ENCODE measurements around the gene IGSF23. TPM values are rescaled to one million over a fixed set of nuclear protein-coding genes. Genes with fewer than 3 reads are reported as not detected.

The IGSF23 gene
- total and polyA plus RNA-seq, 2 donors (not counting 1 experiment from before 2014, with no cell fraction given) = not detected

GRCh38 chr19:44579663-44580365 is 33.5 kb upstream of the IGSF23 start:
- CTCF ChIA-PET = no interaction called here
- no peak overlapping the region for H3K27ac ChIP-seq (ENCODE audit: low read length in 2 of 2)
- no peaks in the 10 kb centered on the region for H3K79me2 ChIP-seq (ENCODE audit: control insufficient read depth, insufficient read depth, low read length)
- H3K4me1 ChIP-seq (ENCODE audit: control insufficient read depth in 2 of 2, insufficient read depth in 2 of 2, low read length in 2 of 2) = no peaks in the 10 kb centered on the region
- TF ChIP-seq CTCF (IDR thresholded peaks at IDR 0.05) (no peak), EZH2 (IDR thresholded peaks at IDR 0.05; ENCODE audit: borderline replicate concordance, insufficient read depth, low read depth, low read length, poor library complexity, severe bottlenecking) (no peak)
- WGBS (ENCODE audit: insufficient coverage) = 93% methylated on average over 3 of the region's 5 CpGs
- Mint-ChIP-seq H3K27me3 (peaks cover 6% of the 10 kb centered on the region), H3K4me3 (no peak overlapping the region), H3K4me1 (no peaks in the 10 kb centered on the region), H3K27ac (no peak overlapping the region), H3K9me3 (ENCODE audit: insufficient read depth) (peaks cover 6% of the 10 kb centered on the region)
- H3K9ac ChIP-seq (ENCODE audit: low read length) = no peak overlapping the region
- H3K4me2 ChIP-seq (replicated peaks; ENCODE audit: low read depth, low read length, poor library complexity, severe bottlenecking) = no peak overlapping the region
- H3K4me3 ChIP-seq (ENCODE audit: control extremely low read depth in 1 of 5, extremely low read depth in 1 of 5, insufficient read depth in 1 of 5, low read depth in 2 of 5, low read length in 4 of 5) = no peak overlapping the region
- no peak for DNase-seq
- H3K9me3 ChIP-seq (ENCODE audit: control extremely low read depth in 1 of 3, control insufficient read depth in 2 of 3, insufficient read depth in 1 of 3, low read length in 2 of 3) = peaks cover 0 to 28% (median 0%) of the 10 kb centered on the region in 3 donors
- no peak overlapping the region for H2AFZ ChIP-seq (ENCODE audit: insufficient read depth, low read depth, low read length, poor library complexity, severe bottlenecking)
- no peaks in the 10 kb centered on the region for H3K36me3 ChIP-seq (replicated peaks in 1 of 2; ENCODE audit: control extremely low read depth in 1 of 2, control insufficient read depth in 1 of 2, extremely low read depth in 1 of 2, insufficient read depth in 2 of 2, low read length in 1 of 2)
- H4K20me1 ChIP-seq (ENCODE audit: control insufficient read depth, insufficient read depth, low read length, poor library complexity, severe bottlenecking) = no peaks in the 10 kb centered on the region
- POLR2A ChIA-PET = no interaction called here
- peaks cover 0 to 13% (median 4%) of the 10 kb centered on the region in 4 experiments for H3K27me3 ChIP-seq (replicated peaks in 1 of 4; ENCODE audit: control extremely low read depth in 1 of 4, control insufficient read depth in 3 of 4, insufficient read depth in 4 of 4, low read length in 3 of 4)
- intact Hi-C loops (cut with micrococcal nuclease) = no loop called here
- ATAC-seq (ENCODE audit: low read depth) = no peak

- DNase-seq (no peak), ATAC-seq (ENCODE audit: low read depth) (no peak)
- Mint-ChIP-seq H3K27me3 (peaks cover 8% of the 10 kb centered on the region), H3K27ac (no peak overlapping the region), H3K4me1 (no peaks in the 10 kb centered on the region), H3K4me3 (no peak overlapping the region), H3K9me3 (ENCODE audit: insufficient read depth) (peaks cover 6% of the 10 kb centered on the region)
- Histone ChIP-seq H2AFZ (ENCODE audit: insufficient read depth, low read depth, low read length, poor library complexity, severe bottlenecking) (no peak overlapping the region), H3K27me3 (replicated peaks in 1 of 4; ENCODE audit: control extremely low read depth in 1 of 4, control insufficient read depth in 3 of 4, insufficient read depth in 4 of 4, low read length in 3 of 4) (peaks cover 0 to 18% (median 4%) of the 10 kb centered on the region in 4 experiments), H3K4me2 (replicated peaks; ENCODE audit: low read depth, low read length, poor library complexity, severe bottlenecking) (no peak overlapping the region), H3K9ac (ENCODE audit: low read length) (no peak overlapping the region), H3K4me1 (ENCODE audit: control insufficient read depth in 2 of 2, insufficient read depth in 2 of 2, low read length in 2 of 2) (no peaks in the 10 kb centered on the region), H3K27ac (ENCODE audit: low read length in 2 of 2) (no peak overlapping the region), H3K79me2 (ENCODE audit: control insufficient read depth, insufficient read depth, low read length) (no peaks in the 10 kb centered on the region), H3K36me3 (replicated peaks in 1 of 2; ENCODE audit: control extremely low read depth in 1 of 2, control insufficient read depth in 1 of 2, extremely low read depth in 1 of 2, insufficient read depth in 2 of 2, low read length in 1 of 2) (no peaks in the 10 kb centered on the region), H4K20me1 (ENCODE audit: control insufficient read depth, insufficient read depth, low read length, poor library complexity, severe bottlenecking) (no peaks in the 10 kb centered on the region), H3K9me3 (ENCODE audit: control extremely low read depth in 1 of 3, control insufficient read depth in 2 of 3, insufficient read depth in 1 of 3, low read length in 2 of 3) (peaks cover 0 to 28% (median 0%) of the 10 kb centered on the region in 3 donors), H3K4me3 (ENCODE audit: control extremely low read depth in 1 of 5, extremely low read depth in 1 of 5, insufficient read depth in 1 of 5, low read depth in 2 of 5, low read length in 4 of 5) (no peak overlapping the region)
- CTCF ChIA-PET = no interaction called here
- 87% methylated on average over 9 of the region's 11 CpGs for WGBS (ENCODE audit: insufficient coverage)
- POLR2A ChIA-PET = no interaction called here
- intact Hi-C loops (cut with micrococcal nuclease) = no loop called here
- no peak for TF ChIP-seq CTCF (IDR thresholded peaks at IDR 0.05)
- TF ChIP-seq EZH2 (IDR thresholded peaks at IDR 0.05; ENCODE audit: borderline replicate concordance, insufficient read depth, low read depth, low read length, poor library complexity, severe bottlenecking) = no peak
These were observed 32.9 kb upstream of the IGSF23 start for GRCh38 chr19:44580366-44580895.

All from B cell (primary cell).